RKO (cell line): ENCODE results near the gene ABCB6.

ENCODE experiments used
- DNase-seq: peaks from one replicate; pipeline ENCODE4 v3.0.0-alpha.2; 2016; ENCODE audit warnings: low spot score

The ABCB6 gene

GRCh38 chr2:219168932-219169331 is 49.8 kb downstream of the ABCB6 start:
- DNase-seq = no peak

GRCh38 chr2:219168526-219168925 is 50.2 kb downstream of the ABCB6 start:
- DNase-seq = no peak

- DNase-seq = no peak
These were observed 50.8 kb downstream of the ABCB6 start for GRCh38 chr2:219167997-219168396.

- DNase-seq = no peak
These were observed 53.5 kb downstream of the ABCB6 start for GRCh38 chr2:219165058-219165911.

GRCh38 chr2:219163156-219163555 is 55.6 kb downstream of the ABCB6 start:
- no peak for DNase-seq

- no peak for DNase-seq
These were observed 57.7 kb downstream of the ABCB6 start for GRCh38 chr2:219161097-219161496.

GRCh38 chr2:219160186-219161017 is 58.4 kb downstream of the ABCB6 start, which contains the start of gene NHEJ1:
TSS of gene NHEJ1 (minus strand) at chr2:219160815. CDS start at chr2:219158362, 2,453 bp downstream.
- peak; percentile 92 for DNase-seq
